ENCODE results near the gene CCR7. TPM values are rescaled to one million over a fixed set of nuclear protein-coding genes. Genes with fewer than 3 reads are reported as not detected.
A peak's percentile ranks its signal among the peaks of the same experiment; 100 is the strongest.
"Not testable (repeated sequence)": the region's sequence is repeated elsewhere in the genome, so short reads cannot be mapped to it uniquely, and the experiment has no call there.

The CCR7 gene
- total RNA-seq, 4 donors from 2014 or later, result 0.33 TPM; not detected in 3

DNA sequence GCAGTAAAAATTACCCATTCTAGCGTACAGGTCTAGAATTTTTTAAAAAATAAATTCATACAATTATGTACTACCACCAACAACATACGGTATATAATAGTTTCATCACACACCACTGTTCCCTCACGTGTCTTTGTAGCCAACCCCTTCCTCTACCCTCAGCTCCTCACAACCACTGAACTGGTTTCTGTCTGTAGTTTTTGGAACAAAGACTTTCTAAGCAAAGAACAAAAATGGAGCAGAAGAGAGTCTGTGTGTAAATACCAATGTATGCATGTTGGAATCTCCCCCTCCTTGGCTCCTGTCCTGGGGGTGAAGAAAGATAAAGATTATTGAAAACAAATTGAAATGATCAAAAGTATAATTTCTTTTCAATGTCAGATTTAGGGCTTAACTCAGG lies 31.9 kb upstream of the CCR7 start:
- Histone ChIP-seq H3K27ac (replicated peaks in 1 of 4) (no peak overlapping the region), H3K4me1 (no peaks in the 10 kb centered on the region), H3K27me3 (no peaks in the 10 kb centered on the region), H3K4me3 (no peak overlapping the region), H3K36me3 (no peaks in the 10 kb centered on the region), H3K9me3 (no peaks in the 10 kb centered on the region)
- TF ChIP-seq EP300 (IDR thresholded peaks at IDR 0.05) (no peak), CTCF (IDR thresholded peaks at IDR 0.05) (no peak), POLR2AphosphoS5 (IDR thresholded peaks at IDR 0.05) (no peak), POLR2A (IDR thresholded peaks at IDR 0.05; ENCODE audit: low read depth) (no peak)
- no peak for DNase-seq (ENCODE audit: extremely low spot score)
- intact Hi-C loops (cut with DNase I), result no loop called here
- 86% methylated on average over 3 of the region's 3 CpGs for WGBS

DNA sequence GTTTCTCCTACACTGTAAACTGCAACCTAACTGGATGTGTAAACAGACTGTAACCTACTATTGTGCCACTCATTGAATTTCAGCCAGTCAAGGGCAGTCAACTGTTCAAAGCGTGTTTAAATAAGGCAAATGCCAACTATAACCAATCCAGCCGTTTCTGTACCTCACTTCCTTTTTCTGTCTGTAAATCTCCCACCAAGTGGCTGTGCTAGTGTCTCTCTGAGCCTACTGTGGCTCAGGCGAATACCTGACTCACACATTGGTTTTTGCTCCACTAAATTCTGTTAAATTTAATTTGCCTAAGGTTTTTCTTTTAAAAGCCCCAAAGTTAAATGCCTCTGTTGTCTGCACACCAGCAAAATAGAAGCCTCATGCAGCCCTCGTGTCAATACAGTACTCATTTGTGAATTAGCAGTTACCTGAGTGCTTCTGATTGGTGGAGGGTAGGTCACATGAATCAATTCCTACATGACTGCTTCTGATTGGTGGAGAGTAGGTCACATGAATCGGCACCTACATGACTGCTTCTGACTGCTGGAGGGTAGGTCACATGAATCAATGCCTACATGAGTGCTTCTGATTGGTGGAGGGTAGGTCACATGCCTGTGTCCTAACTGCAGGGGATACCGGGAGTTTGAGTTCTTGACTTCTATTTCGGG lies 31.1 kb upstream of the CCR7 start:
- Histone ChIP-seq H3K27me3 (no peaks in the 10 kb centered on the region), H3K27ac (replicated peaks in 1 of 4) (no peak overlapping the region), H3K4me3 (no peak overlapping the region), H3K9me3 (no peaks in the 10 kb centered on the region), H3K4me1 (no peaks in the 10 kb centered on the region), H3K36me3 (no peaks in the 10 kb centered on the region)
- DNase-seq (ENCODE audit: extremely low spot score), result peak; percentile 21
- 77% methylated on average over 7 of the region's 7 CpGs for WGBS
- TF ChIP-seq POLR2AphosphoS5 (IDR thresholded peaks at IDR 0.05), result no peak
- TF ChIP-seq EP300 (IDR thresholded peaks at IDR 0.05), result no peak
- TF ChIP-seq POLR2A (IDR thresholded peaks at IDR 0.05; ENCODE audit: low read depth), result no peak
- no peak for TF ChIP-seq CTCF (IDR thresholded peaks at IDR 0.05)
- intact Hi-C loops (cut with DNase I), result no loop called here

GRCh38 chr17:40590742-40591141 lies 25.5 kb upstream of the CCR7 start:
- whole genome bisulfite sequencing, result 88% methylated on average over 3 of the region's 3 CpGs
- H3K27ac ChIP-seq (replicated peaks in 1 of 4), result no peak overlapping the region
- no peak for DNase-seq (ENCODE audit: extremely low spot score)
- no peaks in the 10 kb centered on the region for H3K4me1 ChIP-seq
- H3K9me3 ChIP-seq, result no peaks in the 10 kb centered on the region
- peaks cover 0 to 7% (median 0%) of the 10 kb centered on the region in 4 donors for H3K27me3 ChIP-seq
- intact Hi-C loops (cut with DNase I), result no loop called here
- H3K36me3 ChIP-seq, result no peaks in the 10 kb centered on the region
- no peak for TF ChIP-seq POLR2A (IDR thresholded peaks at IDR 0.05; ENCODE audit: low read depth)
- TF ChIP-seq EP300 (IDR thresholded peaks at IDR 0.05), result no peak
- TF ChIP-seq POLR2AphosphoS5 (IDR thresholded peaks at IDR 0.05), result no peak
- TF ChIP-seq CTCF (IDR thresholded peaks at IDR 0.05), result no peak
- H3K4me3 ChIP-seq, result no peak overlapping the region

GRCh38 chr17:40588552-40588951 lies 23.3 kb upstream of the CCR7 start:
- H3K9me3 ChIP-seq, result peaks cover 0 to 11% (median 9%) of the 10 kb centered on the region in 4 donors
- peak; percentile 37 for DNase-seq (ENCODE audit: extremely low spot score)
- no peaks in the 10 kb centered on the region for H3K4me1 ChIP-seq
- intact Hi-C loops (cut with DNase I), result no loop called here
- no peaks in the 10 kb centered on the region for H3K36me3 ChIP-seq
- H3K27me3 ChIP-seq, result peaks cover 0 to 7% (median 0%) of the 10 kb centered on the region in 4 donors
- 82% methylated on average over 2 of the region's 2 CpGs for WGBS
- no peak overlapping the region for H3K4me3 ChIP-seq
- no peak for TF ChIP-seq EP300 (IDR thresholded peaks at IDR 0.05)
- no peak for TF ChIP-seq CTCF (IDR thresholded peaks at IDR 0.05)
- TF ChIP-seq POLR2A (IDR thresholded peaks at IDR 0.05; ENCODE audit: low read depth), result no peak
- TF ChIP-seq POLR2AphosphoS5 (IDR thresholded peaks at IDR 0.05), result no peak
- H3K27ac ChIP-seq (replicated peaks in 1 of 4), result no peak overlapping the region

- WGBS, result 61% methylated on average over 3 of the region's 3 CpGs
- H3K27me3 ChIP-seq; intact Hi-C loops (cut with DNase I): not testable (repeated sequence)
Observed at GRCh38 chr17:40586264-40586663, 21.0 kb upstream of the CCR7 start.

DNA sequence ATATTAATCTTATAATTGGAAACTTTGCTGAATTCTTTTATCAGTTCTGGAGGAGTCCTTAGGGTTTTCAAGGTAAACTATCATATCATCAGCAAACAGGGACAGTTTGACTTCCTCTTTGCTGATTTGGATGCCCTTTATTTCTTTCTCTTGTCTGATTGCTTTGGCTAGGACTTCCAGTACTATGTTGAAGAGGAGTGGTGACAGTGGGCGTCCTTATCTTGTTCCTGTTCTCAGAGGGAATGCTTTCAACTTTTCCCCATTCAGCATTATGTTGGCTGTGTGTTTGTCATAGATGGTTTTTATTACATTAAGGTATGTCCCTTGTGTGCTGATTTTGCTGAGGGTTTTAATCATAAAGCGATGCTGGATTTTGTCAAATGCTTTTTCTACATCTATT lies 19.7 kb upstream of the CCR7 start:
- H3K27me3 ChIP-seq; H3K36me3 ChIP-seq; H3K27ac ChIP-seq (replicated peaks in 1 of 4); DNase-seq (ENCODE audit: extremely low spot score); intact Hi-C loops (cut with DNase I); H3K4me3 ChIP-seq: not testable (repeated sequence)
- peaks cover 0 to 11% (median 7%) of the 10 kb centered on the region in 4 donors for H3K4me1 ChIP-seq
- peaks cover 0 to 11% (median 9%) of the 10 kb centered on the region in 4 donors for H3K9me3 ChIP-seq
- 89% methylated on average over 2 of the region's 2 CpGs for WGBS

More at GRCh38 chr17:40586264-40586663, 21.0 kb upstream of the CCR7 start:
- H3K36me3 ChIP-seq; H3K27ac ChIP-seq (replicated peaks in 1 of 4); H3K4me1 ChIP-seq; H3K4me3 ChIP-seq; DNase-seq (ENCODE audit: extremely low spot score): not testable (repeated sequence)
- peaks cover 0 to 11% (median 9%) of the 10 kb centered on the region in 4 donors for H3K9me3 ChIP-seq

Measured in esophagus muscularis mucosa (tissue), 4 donors.